ENCODE results near the gene UGT1A3. TPM values are rescaled to one million over a fixed set of nuclear protein-coding genes. Genes with fewer than 3 reads are reported as not detected.
"Not testable (repeated sequence)": the region's sequence is repeated elsewhere in the genome, so short reads cannot be mapped to it uniquely, and the experiment has no call there.

UGT1A3 gene
- polyA plus RNA-seq, 1 donor, result 0.16 TPM

DNA sequence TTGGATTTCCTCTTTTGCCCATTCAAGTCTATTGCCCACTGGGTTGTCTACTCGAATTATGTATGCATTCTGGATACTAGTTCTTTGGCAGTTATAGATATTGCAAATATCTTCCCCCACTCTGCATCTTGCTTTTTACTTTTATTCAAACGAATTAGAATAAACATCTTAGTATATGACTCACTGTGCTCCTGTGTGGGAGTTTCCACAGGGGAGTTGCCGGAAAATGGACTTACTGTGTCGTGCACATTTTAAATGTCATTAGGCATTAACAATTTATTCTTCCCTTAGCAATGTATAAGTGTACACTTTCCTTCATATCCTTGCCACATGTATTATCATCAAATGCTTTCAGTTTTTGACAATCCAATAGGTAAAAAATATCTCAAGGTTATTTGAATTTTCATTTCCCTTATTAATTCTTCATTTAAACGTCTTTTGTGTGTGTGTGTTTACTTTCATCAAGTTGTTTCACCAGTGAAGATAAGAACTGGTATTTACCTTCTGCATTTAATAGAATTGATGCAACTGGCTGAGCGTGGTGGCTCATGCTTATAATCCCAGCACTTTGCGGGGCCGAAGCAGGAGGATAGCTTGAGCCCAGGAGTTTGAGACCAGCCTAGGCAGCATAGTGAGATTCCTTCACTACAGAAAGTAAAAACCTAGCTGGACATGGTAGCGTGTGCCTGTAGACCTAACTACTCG lies 20.8 kb upstream of the UGT1A3 start:
- DNase-seq, result no peak
- WGBS (ENCODE audit: insufficient coverage, low lambda C conversion rate), result 56% methylated on average over 2 of the region's 10 CpGs
- Histone ChIP-seq H3K27ac (ENCODE audit: low read length) (no peak overlapping the region), H3K36me3 (ENCODE audit: control insufficient read depth, insufficient read depth, low read length) (no peaks in the 10 kb centered on the region), H3K9me3 (ENCODE audit: control insufficient read depth, low read depth, low read length) (no peaks in the 10 kb centered on the region), H3K4me3 (ENCODE audit: low read length) (no peak overlapping the region), H3K4me1 (ENCODE audit: control insufficient read depth, insufficient read depth, low read length) (peaks cover 25% of the 10 kb centered on the region), H3K27me3 (ENCODE audit: control insufficient read depth, insufficient read depth, low read length) (no peaks in the 10 kb centered on the region)

DNA sequence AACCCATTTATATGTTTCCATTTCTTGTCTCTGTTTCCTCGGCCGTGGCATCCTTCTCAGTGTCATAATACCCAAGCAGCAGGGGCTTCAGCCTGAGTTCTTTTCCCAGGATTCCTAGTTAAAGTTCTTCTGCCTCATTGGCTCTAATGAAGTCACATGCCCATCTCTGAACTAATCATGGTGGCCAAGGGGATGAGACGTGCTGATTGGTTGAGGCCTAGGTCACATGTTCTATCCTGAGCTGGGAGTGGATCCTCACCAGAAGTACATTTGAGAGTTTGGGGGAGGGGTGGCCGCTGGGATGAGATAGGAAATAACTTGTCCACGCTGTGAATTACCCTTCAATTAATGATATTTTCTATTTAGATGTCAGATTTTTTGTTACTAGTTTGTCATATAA lies 19.9 kb upstream of the UGT1A3 start:
- no peak overlapping the region for H3K4me3 ChIP-seq (ENCODE audit: low read length)
- no peak overlapping the region for H3K27ac ChIP-seq (ENCODE audit: low read length)
- H3K27me3 ChIP-seq (ENCODE audit: control insufficient read depth, insufficient read depth, low read length), result no peaks in the 10 kb centered on the region
- DNase-seq, result no peak
- no peaks in the 10 kb centered on the region for H3K36me3 ChIP-seq (ENCODE audit: control insufficient read depth, insufficient read depth, low read length)
- peaks cover 26% of the 10 kb centered on the region for H3K4me1 ChIP-seq (ENCODE audit: control insufficient read depth, insufficient read depth, low read length)
- no peaks in the 10 kb centered on the region for H3K9me3 ChIP-seq (ENCODE audit: control insufficient read depth, low read depth, low read length)
- WGBS (ENCODE audit: insufficient coverage, low lambda C conversion rate), result no CpG with 5 or more reads among the region's 5 CpGs

GRCh38 chr2:233711312-233712008 lies 17.4 kb upstream of the UGT1A3 start:
- Histone ChIP-seq H3K27ac (ENCODE audit: low read length) (no peak overlapping the region), H3K4me3 (ENCODE audit: low read length) (no peak overlapping the region)
- WGBS (ENCODE audit: insufficient coverage, low lambda C conversion rate), result no CpG with 5 or more reads among the region's 11 CpGs

GRCh38 chr2:233712611-233713261 lies 16.1 kb upstream of the UGT1A3 start, which contains the start of gene UGT1A5:
Gene UGT1A5, plus strand, starts transcription at chr2:233712907. Its CDS starts 85 bp downstream, at chr2:233712992.
- Histone ChIP-seq H3K4me3 (ENCODE audit: low read length) (no peak within 1 kb of the TSS), H3K36me3 (ENCODE audit: control insufficient read depth, insufficient read depth, low read length) (no peaks in the 10 kb centered on the region), H3K9me3 (ENCODE audit: control insufficient read depth, low read depth, low read length) (no peaks in the 10 kb centered on the region), H3K27me3 (ENCODE audit: control insufficient read depth, insufficient read depth, low read length) (no peaks in the 10 kb centered on the region), H3K4me1 (ENCODE audit: control insufficient read depth, insufficient read depth, low read length) (peaks cover 16% of the 10 kb centered on the region), H3K27ac (ENCODE audit: low read length) (no peak within 1 kb of the TSS)
- DNase-seq, result peak; percentile 35 to 65
- 100% methylated on average over 1 of the region's 14 CpGs for WGBS (ENCODE audit: insufficient coverage, low lambda C conversion rate)

More at GRCh38 chr2:233711312-233712008, 17.4 kb upstream of the UGT1A3 start:
- Histone ChIP-seq H3K9me3 (ENCODE audit: control insufficient read depth, low read depth, low read length) (no peaks in the 10 kb centered on the region), H3K36me3 (ENCODE audit: control insufficient read depth, insufficient read depth, low read length) (no peaks in the 10 kb centered on the region), H3K4me1 (ENCODE audit: control insufficient read depth, insufficient read depth, low read length) (peaks cover 20% of the 10 kb centered on the region), H3K27me3 (ENCODE audit: control insufficient read depth, insufficient read depth, low read length) (no peaks in the 10 kb centered on the region)
- DNase-seq, result peak; percentile 56 to 68

DNA sequence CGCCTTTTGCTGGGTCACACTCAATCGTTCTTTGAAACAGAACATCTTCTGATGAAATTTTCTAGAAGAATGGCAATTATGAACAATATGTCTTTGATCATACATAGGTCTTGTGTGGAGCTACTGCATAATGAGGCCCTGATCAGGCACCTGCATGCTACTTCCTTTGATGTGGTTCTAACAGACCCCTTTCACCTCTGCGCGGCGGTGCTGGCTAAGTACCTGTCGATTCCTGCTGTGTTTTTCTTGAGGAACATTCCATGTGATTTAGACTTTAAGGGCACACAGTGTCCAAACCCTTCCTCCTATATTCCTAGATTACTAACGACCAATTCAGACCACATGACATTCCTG lies 15.6 kb upstream of the UGT1A3 start:
- Histone ChIP-seq H3K4me1 (ENCODE audit: control insufficient read depth, insufficient read depth, low read length) (peaks cover 16% of the 10 kb centered on the region), H3K9me3 (ENCODE audit: control insufficient read depth, low read depth, low read length) (no peaks in the 10 kb centered on the region), H3K27ac (ENCODE audit: low read length) (no peak overlapping the region), H3K36me3 (ENCODE audit: control insufficient read depth, insufficient read depth, low read length) (no peaks in the 10 kb centered on the region), H3K27me3 (ENCODE audit: control insufficient read depth, insufficient read depth, low read length) (no peaks in the 10 kb centered on the region), H3K4me3 (ENCODE audit: low read length) (no peak overlapping the region)
- 85% methylated on average over 2 of the region's 7 CpGs for WGBS (ENCODE audit: insufficient coverage, low lambda C conversion rate)
- no peak for DNase-seq

DNA sequence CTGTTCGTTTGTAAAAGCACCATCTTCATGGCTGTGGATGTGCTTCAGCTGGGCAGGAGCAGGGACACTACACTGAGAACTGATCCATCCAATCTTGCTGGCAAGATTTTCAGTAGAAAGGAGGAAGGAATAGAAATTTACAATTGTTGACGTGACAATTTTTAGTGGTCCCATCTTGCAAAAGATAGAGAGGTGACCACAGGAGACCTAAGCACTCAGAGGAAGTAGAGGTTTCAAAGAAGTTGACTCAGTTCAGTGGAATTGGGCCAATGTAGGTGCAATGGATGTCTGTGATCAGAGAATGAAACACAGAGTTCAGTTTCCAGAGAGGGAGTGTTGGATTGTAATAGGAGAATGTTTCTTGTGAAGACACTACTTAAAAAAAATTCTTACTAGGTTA lies 14.7 kb upstream of the UGT1A3 start:
- Histone ChIP-seq H3K27ac (ENCODE audit: low read length) (no peak overlapping the region), H3K27me3 (ENCODE audit: control insufficient read depth, insufficient read depth, low read length) (no peaks in the 10 kb centered on the region)
- no peak for DNase-seq

GRCh38 chr2:233718552-233718951 lies 10.3 kb upstream of the UGT1A3 start, which contains the start of gene UGT1A4:
Gene UGT1A4, plus strand, starts transcription at chr2:233718736. Its CDS starts 85 bp downstream, at chr2:233718821.
- WGBS (ENCODE audit: insufficient coverage, low lambda C conversion rate), result no CpG with 5 or more reads among the region's 7 CpGs
- DNase-seq, result peak in 1 of 2 donors; percentile 45
- H3K4me3 ChIP-seq (ENCODE audit: low read length), result no peak within 1 kb of the TSS
- H3K9me3 ChIP-seq (ENCODE audit: control insufficient read depth, low read depth, low read length), result no peaks in the 10 kb centered on the region
- H3K27ac ChIP-seq (ENCODE audit: low read length), result no peak within 1 kb of the TSS
- H3K27me3 ChIP-seq (ENCODE audit: control insufficient read depth, insufficient read depth, low read length), result no peaks in the 10 kb centered on the region
- no peaks in the 10 kb centered on the region for H3K36me3 ChIP-seq (ENCODE audit: control insufficient read depth, insufficient read depth, low read length)
- H3K4me1 ChIP-seq (ENCODE audit: control insufficient read depth, insufficient read depth, low read length), result no peaks in the 10 kb centered on the region

More for the DNA sequence above, 14.7 kb upstream of the UGT1A3 start:
- Histone ChIP-seq H3K9me3 (ENCODE audit: control insufficient read depth, low read depth, low read length) (no peaks in the 10 kb centered on the region), H3K4me1 (ENCODE audit: control insufficient read depth, insufficient read depth, low read length) (peaks cover 16% of the 10 kb centered on the region), H3K4me3 (ENCODE audit: low read length) (no peak overlapping the region), H3K36me3 (ENCODE audit: control insufficient read depth, insufficient read depth, low read length) (no peaks in the 10 kb centered on the region)
- 80% methylated on average over 1 of the region's 2 CpGs for WGBS (ENCODE audit: insufficient coverage, low lambda C conversion rate)

- WGBS (ENCODE audit: insufficient coverage, low lambda C conversion rate), result 86% methylated on average over 2 of the region's 14 CpGs
- DNase-seq, result peak in 1 of 2 donors; percentile 34
- not testable (repeated sequence) for H3K4me1 ChIP-seq (ENCODE audit: control insufficient read depth, insufficient read depth, low read length); H3K27ac ChIP-seq (ENCODE audit: low read length); H3K9me3 ChIP-seq (ENCODE audit: control insufficient read depth, low read depth, low read length); H3K4me3 ChIP-seq (ENCODE audit: low read length); H3K27me3 ChIP-seq (ENCODE audit: control insufficient read depth, insufficient read depth, low read length); H3K36me3 ChIP-seq (ENCODE audit: control insufficient read depth, insufficient read depth, low read length)
Observed at GRCh38 chr2:233736868-233737653, 8.2 kb downstream of the UGT1A3 start.

- Histone ChIP-seq H3K36me3 (ENCODE audit: control insufficient read depth, insufficient read depth, low read length) (no peaks in the 10 kb centered on the region), H3K4me3 (ENCODE audit: low read length) (no peak overlapping the region), H3K27me3 (ENCODE audit: control insufficient read depth, insufficient read depth, low read length) (no peaks in the 10 kb centered on the region), H3K4me1 (ENCODE audit: control insufficient read depth, insufficient read depth, low read length) (peaks cover 8% of the 10 kb centered on the region), H3K27ac (ENCODE audit: low read length) (no peak overlapping the region), H3K9me3 (ENCODE audit: control insufficient read depth, low read depth, low read length) (peaks cover 5% of the 10 kb centered on the region)
- no peak for DNase-seq
- 40% methylated on average over 1 of the region's 2 CpGs for WGBS (ENCODE audit: insufficient coverage, low lambda C conversion rate)
Observed at GRCh38 chr2:233740870-233741269, 12.0 kb downstream of the UGT1A3 start.

All from large intestine (tissue), 3 donors.